HG03558 (cell line): ENCODE data around the gene CALR.

Source experiments
- ATAC-seq: cut with Tn5 transposase; IDR thresholded peaks from one replicate; pipeline ENCODE4 v1.9.1; 2021; ENCODE audit warnings: moderate number of reproducible peaks; ENCODE audit not compliant: unreplicated experiment; ENCODE audit errors: extremely low read depth

The CALR gene

GRCh38 chr19:12932392-12933286 is 5.8 kb upstream of the CALR start:
- ATAC-seq: no peak

- no peak for ATAC-seq
These were observed 4.9 kb upstream of the CALR start, which contains the start of gene FARSA for GRCh38 chr19:12933287-12934072. Gene FARSA (minus strand): TSS chr19:12933711. CDS start chr19:12933696, 15 bp downstream.

GRCh38 chr19:12935071-12935470 is 3.3 kb upstream of the CALR start:
- no peak for ATAC-seq

GRCh38 chr19:12936582-12936981 is 1.8 kb upstream of the CALR start:
- no peak for ATAC-seq

GRCh38 chr19:12937093-12937926 is 1.1 kb upstream of the CALR start:
- ATAC-seq: no peak

GRCh38 chr19:12938779-12939601 is 581 bp downstream of the CALR start:
- ATAC-seq: no peak

- no peak for ATAC-seq
These were observed 1.6 kb downstream of the CALR start for GRCh38 chr19:12939975-12940423.

GRCh38 chr19:12940897-12941296 is 2.5 kb downstream of the CALR start:
- ATAC-seq: no peak

GRCh38 chr19:12943437-12944044 is 5.1 kb downstream of the CALR start:
- no peak for ATAC-seq

GRCh38 chr19:12944104-12944674 is 5.8 kb downstream of the CALR start:
- ATAC-seq: no peak

- ATAC-seq: peak; percentile 56
These were observed 7.2 kb downstream of the CALR start, which contains the start of gene RAD23A for GRCh38 chr19:12945479-12946091. Gene RAD23A (plus strand): TSS chr19:12945862. CDS start chr19:12945949, 87 bp downstream.

- ATAC-seq: no peak
These were observed 7.8 kb downstream of the CALR start for GRCh38 chr19:12946092-12946721.

GRCh38 chr19:12946731-12947496 is 8.5 kb downstream of the CALR start:
- ATAC-seq: no peak

GRCh38 chr19:12947702-12948611 is 9.5 kb downstream of the CALR start:
- no peak for ATAC-seq

- no peak for ATAC-seq
These were observed 10.4 kb downstream of the CALR start for GRCh38 chr19:12948612-12949362.
